ENCODE data around the gene TMEM243. TPM values are rescaled to one million over a fixed set of nuclear protein-coding genes. Genes with fewer than 3 reads are reported as not detected.
"Not testable (repeated sequence)": the region's sequence is repeated elsewhere in the genome, so short reads cannot be mapped to it uniquely, and the experiment has no call there.

TMEM243 gene
- total and polyA plus RNA-seq, 2 of the 13 experiments (the other 11 are each of a cell fraction or from before 2014, with no cell fraction given): 25.1 to 31.2 TPM

DNA sequence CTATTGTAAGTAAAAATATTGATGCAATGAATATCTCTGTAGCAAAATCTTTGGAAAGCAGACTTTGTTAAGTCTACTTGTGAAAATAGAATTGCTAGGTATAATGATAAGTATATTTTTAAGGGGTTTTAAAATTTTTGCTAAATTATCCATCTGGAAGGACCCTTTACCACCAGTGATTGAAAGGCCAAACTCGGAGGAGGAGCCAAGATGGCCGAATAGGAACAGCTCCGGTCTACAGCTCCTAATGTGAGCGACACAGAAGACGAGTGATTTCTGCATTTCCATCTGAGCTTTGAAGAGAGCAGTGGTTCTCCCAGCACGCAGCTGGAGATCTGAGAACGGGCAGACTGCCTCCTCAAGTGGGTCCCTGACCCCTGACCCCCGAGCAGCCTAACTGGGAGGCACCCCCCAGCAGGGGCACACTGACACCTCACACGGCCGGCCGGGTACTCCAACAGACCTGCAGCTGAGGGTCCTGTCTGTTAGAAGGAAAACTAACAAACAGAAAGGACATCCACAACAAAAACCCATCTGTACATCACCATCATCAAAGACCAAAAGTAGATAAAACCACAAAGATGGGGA is 19.0 kb upstream of the TMEM243 start:
- H3K79me2 ChIP-seq (ENCODE audit: insufficient read depth, low read length); FAIRE-seq; BruUV-seq (replicated peaks); H3K36me3 ChIP-seq (replicated peaks in 1 of 2; ENCODE audit: control insufficient read depth in 1 of 2, insufficient read depth in 2 of 2, low read length in 2 of 2); POLR2A ChIA-PET; DNase-seq (ENCODE audit: low spot score); H3K27me3 ChIP-seq (ENCODE audit: control insufficient read depth in 1 of 2, insufficient read depth in 2 of 2, low read length in 2 of 2); H2AFZ ChIP-seq (ENCODE audit: low read length); ATAC-seq; H3K4me2 ChIP-seq (ENCODE audit: low read depth, low read length); CTCF ChIA-PET (ENCODE audit: low intra/inter-chr PET ratio, low total read pairs); H3K4me3 ChIP-seq (replicated peaks in 1 of 3; ENCODE audit: insufficient read depth in 1 of 3, low read depth in 2 of 3, low read length in 3 of 3); H4K20me1 ChIP-seq (ENCODE audit: insufficient read depth, low read length); H3K4me1 ChIP-seq (ENCODE audit: insufficient read depth, low read length); H3K9me3 ChIP-seq (ENCODE audit: low read length); H3K9ac ChIP-seq (ENCODE audit: insufficient read depth, low read depth, low read length); H3K27ac ChIP-seq (ENCODE audit: extremely low read length, insufficient read depth, low read length): not testable (repeated sequence)
- 25% methylated on average over 10 of the region's 11 CpGs for WGBS (ENCODE audit: low lambda C conversion rate)
- intact Hi-C loops (cut with micrococcal nuclease; ENCODE audit: unreplicated experiment): loop anchor here (5.0 kb wide), 2 partner anchors 296 to 326 kb away; no protein-coding TSS in a partner anchor
- in situ Hi-C loops (cut with HindIII; ENCODE audit: extremely low pct_ligation_motif_present, low pct_unique_long_range_greater_than_20kb): loop anchor here (5.0 kb wide), 1 partner anchor 311 kb away; no protein-coding TSS in a partner anchor

DNA sequence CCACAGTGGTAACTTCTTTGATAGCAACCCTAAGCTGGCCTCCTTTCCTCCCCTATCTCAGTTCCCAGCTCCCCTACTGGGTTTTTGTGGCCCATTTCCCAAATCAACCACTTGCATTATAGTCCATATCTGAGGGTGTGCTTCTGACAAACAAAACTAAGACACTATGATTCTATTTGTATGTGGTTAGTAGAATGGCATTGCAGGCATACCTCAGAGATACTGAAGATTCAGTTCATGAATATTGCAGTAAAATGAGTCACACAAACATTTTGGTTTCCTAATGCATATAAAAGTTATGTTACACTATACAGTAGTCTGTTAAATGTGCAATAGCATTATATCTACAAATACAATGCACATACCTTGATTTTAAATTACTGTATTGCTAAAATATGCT is 15.4 kb upstream of the TMEM243 start:
- no peaks in the 10 kb centered on the region for H3K79me2 ChIP-seq (ENCODE audit: insufficient read depth, low read length)
- no peaks in the 10 kb centered on the region for H3K9me3 ChIP-seq (ENCODE audit: low read length)
- no peak overlapping the region for H3K4me3 ChIP-seq (replicated peaks in 1 of 3; ENCODE audit: insufficient read depth in 1 of 3, low read depth in 2 of 3, low read length in 3 of 3)
- in situ Hi-C loops (cut with HindIII; ENCODE audit: extremely low pct_ligation_motif_present, low pct_unique_long_range_greater_than_20kb): loop anchor here (5.0 kb wide), 1 partner anchor 308 kb away; no protein-coding TSS in a partner anchor
- FAIRE-seq (no peak), ATAC-seq (no peak), DNase-seq (ENCODE audit: low spot score) (no peak)
- no peaks in the 10 kb centered on the region for H4K20me1 ChIP-seq (ENCODE audit: insufficient read depth, low read length)
- BruUV-seq (replicated peaks): no TSS peak
- H3K4me1 ChIP-seq (ENCODE audit: insufficient read depth, low read length): no peaks in the 10 kb centered on the region
- ChIA-PET POLR2A (no interaction called here), CTCF (ENCODE audit: low intra/inter-chr PET ratio, low total read pairs) (no interaction called here)
- no peaks in the 10 kb centered on the region for H3K36me3 ChIP-seq (replicated peaks in 1 of 2; ENCODE audit: control insufficient read depth in 1 of 2, insufficient read depth in 2 of 2, low read length in 2 of 2)
- no peak overlapping the region for H3K9ac ChIP-seq (ENCODE audit: insufficient read depth, low read depth, low read length)
- peaks cover 0 to 11% of the 10 kb centered on the region in 2 experiments; a peak in 1 of 5 replicates for H3K27me3 ChIP-seq (ENCODE audit: control insufficient read depth in 1 of 2, insufficient read depth in 2 of 2, low read length in 2 of 2)
- no peak overlapping the region for H2AFZ ChIP-seq (ENCODE audit: low read length)
- intact Hi-C loops (cut with micrococcal nuclease; ENCODE audit: unreplicated experiment): loop anchor here (5.0 kb wide), 2 partner anchors 293 to 323 kb away; no protein-coding TSS in a partner anchor
- H3K27ac ChIP-seq (ENCODE audit: extremely low read length, insufficient read depth, low read length): no peak overlapping the region
- H3K4me2 ChIP-seq (ENCODE audit: low read depth, low read length): no peak overlapping the region
- TF ChIP-seq, protein P1, sequence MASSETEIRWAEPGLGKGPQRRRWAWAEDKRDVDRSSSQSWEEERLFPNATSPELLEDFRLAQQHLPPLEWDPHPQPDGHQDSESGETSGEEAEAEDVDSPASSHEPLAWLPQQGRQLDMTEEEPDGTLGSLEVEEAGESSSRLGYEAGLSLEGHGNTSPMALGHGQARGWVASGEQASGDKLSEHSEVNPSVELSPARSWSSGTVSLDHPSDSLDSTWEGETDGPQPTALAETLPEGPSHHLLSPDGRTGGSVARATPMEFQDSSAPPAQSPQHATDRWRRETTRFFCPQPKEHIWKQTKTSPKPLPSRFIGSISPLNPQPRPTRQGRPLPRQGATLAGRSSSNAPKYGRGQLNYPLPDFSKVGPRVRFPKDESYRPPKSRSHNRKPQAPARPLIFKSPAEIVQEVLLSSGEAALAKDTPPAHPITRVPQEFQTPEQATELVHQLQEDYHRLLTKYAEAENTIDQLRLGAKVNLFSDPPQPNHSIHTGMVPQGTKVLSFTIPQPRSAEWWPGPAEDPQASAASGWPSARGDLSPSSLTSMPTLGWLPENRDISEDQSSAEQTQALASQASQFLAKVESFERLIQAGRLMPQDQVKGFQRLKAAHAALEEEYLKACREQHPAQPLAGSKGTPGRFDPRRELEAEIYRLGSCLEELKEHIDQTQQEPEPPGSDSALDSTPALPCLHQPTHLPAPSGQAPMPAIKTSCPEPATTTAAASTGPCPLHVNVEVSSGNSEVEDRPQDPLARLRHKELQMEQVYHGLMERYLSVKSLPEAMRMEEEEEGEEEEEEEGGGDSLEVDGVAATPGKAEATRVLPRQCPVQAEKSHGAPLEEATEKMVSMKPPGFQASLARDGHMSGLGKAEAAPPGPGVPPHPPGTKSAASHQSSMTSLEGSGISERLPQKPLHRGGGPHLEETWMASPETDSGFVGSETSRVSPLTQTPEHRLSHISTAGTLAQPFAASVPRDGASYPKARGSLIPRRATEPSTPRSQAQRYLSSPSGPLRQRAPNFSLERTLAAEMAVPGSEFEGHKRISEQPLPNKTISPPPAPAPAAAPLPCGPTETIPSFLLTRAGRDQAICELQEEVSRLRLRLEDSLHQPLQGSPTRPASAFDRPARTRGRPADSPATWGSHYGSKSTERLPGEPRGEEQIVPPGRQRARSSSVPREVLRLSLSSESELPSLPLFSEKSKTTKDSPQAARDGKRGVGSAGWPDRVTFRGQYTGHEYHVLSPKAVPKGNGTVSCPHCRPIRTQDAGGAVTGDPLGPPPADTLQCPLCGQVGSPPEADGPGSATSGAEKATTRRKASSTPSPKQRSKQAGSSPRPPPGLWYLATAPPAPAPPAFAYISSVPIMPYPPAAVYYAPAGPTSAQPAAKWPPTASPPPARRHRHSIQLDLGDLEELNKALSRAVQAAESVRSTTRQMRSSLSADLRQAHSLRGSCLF (CRISPR knock-in tag; IDR thresholded peaks at IDR 0.05; ENCODE audit: borderline replicate concordance): no peak
- TF ChIP-seq JUN (CRISPR knock-in tag; IDR thresholded peaks at IDR 0.05) (no peak), FLYWCH1 (CRISPR knock-in tag; IDR thresholded peaks at IDR 0.05) (no peak), AGO2 (optimal IDR thresholded peaks at IDR 0.05; ENCODE audit: low read depth, low read length) (no peak), ZNF547 (CRISPR knock-in tag; IDR thresholded peaks at IDR 0.05) (no peak), ZNF30 (CRISPR knock-in tag; IDR thresholded peaks at IDR 0.05) (no peak), POLR2AphosphoS2 (IDR thresholded peaks at IDR 0.05; ENCODE audit: low read depth, low read length) (no peak), MEIS2 (CRISPR knock-in tag; IDR thresholded peaks at IDR 0.05) (no peak), KLF11 (CRISPR knock-in tag; IDR thresholded peaks at IDR 0.05) (no peak)
- TF ChIP-seq, protein P2, sequence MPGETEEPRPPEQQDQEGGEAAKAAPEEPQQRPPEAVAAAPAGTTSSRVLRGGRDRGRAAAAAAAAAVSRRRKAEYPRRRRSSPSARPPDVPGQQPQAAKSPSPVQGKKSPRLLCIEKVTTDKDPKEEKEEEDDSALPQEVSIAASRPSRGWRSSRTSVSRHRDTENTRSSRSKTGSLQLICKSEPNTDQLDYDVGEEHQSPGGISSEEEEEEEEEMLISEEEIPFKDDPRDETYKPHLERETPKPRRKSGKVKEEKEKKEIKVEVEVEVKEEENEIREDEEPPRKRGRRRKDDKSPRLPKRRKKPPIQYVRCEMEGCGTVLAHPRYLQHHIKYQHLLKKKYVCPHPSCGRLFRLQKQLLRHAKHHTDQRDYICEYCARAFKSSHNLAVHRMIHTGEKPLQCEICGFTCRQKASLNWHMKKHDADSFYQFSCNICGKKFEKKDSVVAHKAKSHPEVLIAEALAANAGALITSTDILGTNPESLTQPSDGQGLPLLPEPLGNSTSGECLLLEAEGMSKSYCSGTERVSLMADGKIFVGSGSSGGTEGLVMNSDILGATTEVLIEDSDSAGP (CRISPR knock-in tag; IDR thresholded peaks at IDR 0.05; ENCODE audit: borderline replicate concordance): no peak
- TF ChIP-seq, protein P3, sequence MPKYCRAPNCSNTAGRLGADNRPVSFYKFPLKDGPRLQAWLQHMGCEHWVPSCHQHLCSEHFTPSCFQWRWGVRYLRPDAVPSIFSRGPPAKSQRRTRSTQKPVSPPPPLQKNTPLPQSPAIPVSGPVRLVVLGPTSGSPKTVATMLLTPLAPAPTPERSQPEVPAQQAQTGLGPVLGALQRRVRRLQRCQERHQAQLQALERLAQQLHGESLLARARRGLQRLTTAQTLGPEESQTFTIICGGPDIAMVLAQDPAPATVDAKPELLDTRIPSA (CRISPR knock-in tag; IDR thresholded peaks at IDR 0.05; ENCODE audit: borderline replicate concordance): no peak
